ENCODE results near the gene TC2N.
"Not testable (repeated sequence)": the region's sequence is repeated elsewhere in the genome, so short reads cannot be mapped to it uniquely, and the experiment has no call there.

The TC2N gene

GRCh38 chr14:91878274-91878673 is 10.9 kb upstream of the TC2N start:
- Histone ChIP-seq H3K27me3 (ENCODE audit: control insufficient read depth, insufficient read depth, low read length, poor library complexity, severe bottlenecking) (no peaks in the 10 kb centered on the region), H3K27ac (ENCODE audit: insufficient read depth, low read depth, low read length, poor library complexity, severe bottlenecking) (no peak overlapping the region), H3K4me3 (ENCODE audit: insufficient read depth, low read depth, low read length) (no peak overlapping the region), H3K4me1 (ENCODE audit: control insufficient read depth, insufficient read depth, low read length) (no peaks in the 10 kb centered on the region), H3K36me3 (ENCODE audit: control insufficient read depth, insufficient read depth, low read length) (no peaks in the 10 kb centered on the region), H3K9me3 (ENCODE audit: control insufficient read depth, low read length) (no peaks in the 10 kb centered on the region)
- WGBS, 2 experiments = 88 to 92% methylated on average over 5 of the region's 5 CpGs

- no peaks in the 10 kb centered on the region for H3K9me3 ChIP-seq (ENCODE audit: control insufficient read depth, low read length)
- no peaks in the 10 kb centered on the region for H3K27me3 ChIP-seq (ENCODE audit: control insufficient read depth, insufficient read depth, low read length, poor library complexity, severe bottlenecking)
- H3K27ac ChIP-seq (ENCODE audit: insufficient read depth, low read depth, low read length, poor library complexity, severe bottlenecking) = no peak overlapping the region
- no peaks in the 10 kb centered on the region for H3K36me3 ChIP-seq (ENCODE audit: control insufficient read depth, insufficient read depth, low read length)
- 85 to 86% methylated on average over 13 of the region's 13 CpGs for WGBS, 2 experiments
- H3K4me1 ChIP-seq (ENCODE audit: control insufficient read depth, insufficient read depth, low read length) = no peaks in the 10 kb centered on the region
- no peak overlapping the region for H3K4me3 ChIP-seq (ENCODE audit: insufficient read depth, low read depth, low read length)
Measured at GRCh38 chr14:91877376-91877915, 10.1 kb upstream of the TC2N start.

GRCh38 chr14:91876492-91876891 is 9.2 kb upstream of the TC2N start:
- 91 to 93% methylated on average over 6 of the region's 6 CpGs for WGBS, 2 experiments
- H3K4me3 ChIP-seq (ENCODE audit: insufficient read depth, low read depth, low read length) = no peak overlapping the region
- no peak overlapping the region for H3K27ac ChIP-seq (ENCODE audit: insufficient read depth, low read depth, low read length, poor library complexity, severe bottlenecking)
- no peaks in the 10 kb centered on the region for H3K9me3 ChIP-seq (ENCODE audit: control insufficient read depth, low read length)
- H3K4me1 ChIP-seq (ENCODE audit: control insufficient read depth, insufficient read depth, low read length) = no peaks in the 10 kb centered on the region
- H3K36me3 ChIP-seq (ENCODE audit: control insufficient read depth, insufficient read depth, low read length) = no peaks in the 10 kb centered on the region
- H3K27me3 ChIP-seq (ENCODE audit: control insufficient read depth, insufficient read depth, low read length, poor library complexity, severe bottlenecking) = no peaks in the 10 kb centered on the region

GRCh38 chr14:91875525-91876286 is 8.4 kb upstream of the TC2N start:
- no peak overlapping the region for H3K4me3 ChIP-seq (ENCODE audit: insufficient read depth, low read depth, low read length)
- no peaks in the 10 kb centered on the region for H3K27me3 ChIP-seq (ENCODE audit: control insufficient read depth, insufficient read depth, low read length, poor library complexity, severe bottlenecking)
- no peak overlapping the region for H3K27ac ChIP-seq (ENCODE audit: insufficient read depth, low read depth, low read length, poor library complexity, severe bottlenecking)
- H3K4me1 ChIP-seq (ENCODE audit: control insufficient read depth, insufficient read depth, low read length) = no peaks in the 10 kb centered on the region
- 94% methylated on average over 9 of the region's 9 CpGs for WGBS, 2 experiments
- H3K36me3 ChIP-seq (ENCODE audit: control insufficient read depth, insufficient read depth, low read length) = no peaks in the 10 kb centered on the region
- H3K9me3 ChIP-seq (ENCODE audit: control insufficient read depth, low read length) = no peaks in the 10 kb centered on the region

GRCh38 chr14:91873471-91874415 is 6.4 kb upstream of the TC2N start:
- 91 to 94% methylated on average over 15 of the region's 15 CpGs for WGBS, 2 experiments
- H3K27ac ChIP-seq (ENCODE audit: insufficient read depth, low read depth, low read length, poor library complexity, severe bottlenecking) = no peak overlapping the region
- no peaks in the 10 kb centered on the region for H3K27me3 ChIP-seq (ENCODE audit: control insufficient read depth, insufficient read depth, low read length, poor library complexity, severe bottlenecking)
- no peaks in the 10 kb centered on the region for H3K9me3 ChIP-seq (ENCODE audit: control insufficient read depth, low read length)
- H3K4me3 ChIP-seq (ENCODE audit: insufficient read depth, low read depth, low read length) = no peak overlapping the region
- no peaks in the 10 kb centered on the region for H3K4me1 ChIP-seq (ENCODE audit: control insufficient read depth, insufficient read depth, low read length)
- H3K36me3 ChIP-seq (ENCODE audit: control insufficient read depth, insufficient read depth, low read length) = no peaks in the 10 kb centered on the region

GRCh38 chr14:91872517-91873470 is 5.5 kb upstream of the TC2N start:
- Histone ChIP-seq H3K27ac (ENCODE audit: insufficient read depth, low read depth, low read length, poor library complexity, severe bottlenecking) (no peak overlapping the region), H3K4me3 (ENCODE audit: insufficient read depth, low read depth, low read length) (no peak overlapping the region), H3K4me1 (ENCODE audit: control insufficient read depth, insufficient read depth, low read length) (no peaks in the 10 kb centered on the region), H3K36me3 (ENCODE audit: control insufficient read depth, insufficient read depth, low read length) (no peaks in the 10 kb centered on the region), H3K27me3 (ENCODE audit: control insufficient read depth, insufficient read depth, low read length, poor library complexity, severe bottlenecking) (no peaks in the 10 kb centered on the region), H3K9me3 (ENCODE audit: control insufficient read depth, low read length) (no peaks in the 10 kb centered on the region)
- WGBS, 2 experiments = 83 to 86% methylated on average over 14 to 15 of the region's 15 CpGs

- H3K27me3 ChIP-seq (ENCODE audit: control insufficient read depth, insufficient read depth, low read length, poor library complexity, severe bottlenecking) = no peaks in the 10 kb centered on the region
- H3K9me3 ChIP-seq (ENCODE audit: control insufficient read depth, low read length) = no peaks in the 10 kb centered on the region
- no peak overlapping the region for H3K4me3 ChIP-seq (ENCODE audit: insufficient read depth, low read depth, low read length)
- no peaks in the 10 kb centered on the region for H3K4me1 ChIP-seq (ENCODE audit: control insufficient read depth, insufficient read depth, low read length)
- H3K27ac ChIP-seq (ENCODE audit: insufficient read depth, low read depth, low read length, poor library complexity, severe bottlenecking) = no peak overlapping the region
- 91 to 95% methylated on average over 3 of the region's 3 CpGs for WGBS, 2 experiments
- no peaks in the 10 kb centered on the region for H3K36me3 ChIP-seq (ENCODE audit: control insufficient read depth, insufficient read depth, low read length)
Measured at GRCh38 chr14:91872011-91872501, 4.7 kb upstream of the TC2N start.

GRCh38 chr14:91871401-91871800 is 4.1 kb upstream of the TC2N start:
- not testable (repeated sequence) for H3K27ac ChIP-seq (ENCODE audit: insufficient read depth, low read depth, low read length, poor library complexity, severe bottlenecking); H3K4me1 ChIP-seq (ENCODE audit: control insufficient read depth, insufficient read depth, low read length); H3K9me3 ChIP-seq (ENCODE audit: control insufficient read depth, low read length); H3K4me3 ChIP-seq (ENCODE audit: insufficient read depth, low read depth, low read length); H3K27me3 ChIP-seq (ENCODE audit: control insufficient read depth, insufficient read depth, low read length, poor library complexity, severe bottlenecking); H3K36me3 ChIP-seq (ENCODE audit: control insufficient read depth, insufficient read depth, low read length)
- WGBS, 2 experiments = 93 to 96% methylated on average over 4 of the region's 4 CpGs

- no peaks in the 10 kb centered on the region for H3K9me3 ChIP-seq (ENCODE audit: control insufficient read depth, low read length)
- no peaks in the 10 kb centered on the region for H3K36me3 ChIP-seq (ENCODE audit: control insufficient read depth, insufficient read depth, low read length)
- H3K4me3 ChIP-seq (ENCODE audit: insufficient read depth, low read depth, low read length) = no peak overlapping the region
- no peak overlapping the region for H3K27ac ChIP-seq (ENCODE audit: insufficient read depth, low read depth, low read length, poor library complexity, severe bottlenecking)
- WGBS, 2 experiments = 9 to 22% methylated on average over 1 of the region's 2 CpGs
- no peaks in the 10 kb centered on the region for H3K4me1 ChIP-seq (ENCODE audit: control insufficient read depth, insufficient read depth, low read length)
- H3K27me3 ChIP-seq (ENCODE audit: control insufficient read depth, insufficient read depth, low read length, poor library complexity, severe bottlenecking) = no peaks in the 10 kb centered on the region
Measured at GRCh38 chr14:91870890-91871289, 3.6 kb upstream of the TC2N start.
